SJCRH30 (cell line): ENCODE data around the gene JTB. TPM values are rescaled to one million over a fixed set of nuclear protein-coding genes. Genes with fewer than 3 reads are reported as not detected.
A peak's percentile ranks its signal among the peaks of the same experiment; 100 is the strongest.
"Not testable (repeated sequence)": the region's sequence is repeated elsewhere in the genome, so short reads cannot be mapped to it uniquely, and the experiment has no call there.

Source experiments
- DNase-seq, 2 experiments: peaks; one replicate each; pipeline ENCODE4 v3.0.0-alpha.2; 2015 to 2020
- H3K27ac ChIP-seq: fragments of 250-450 bp; sonication (Bioruptor Pico); 2 replicates; pipeline ENCODE4 v1.5.1; 2020; ENCODE audit warnings: mild to moderate bottlenecking, moderate library complexity
- H3K27me3 ChIP-seq: fragments of 250-450 bp; sonication (Bioruptor Pico); 2 replicates; pipeline ENCODE4 v1.5.1; 2020; ENCODE audit warnings: mild to moderate bottlenecking, moderate library complexity
- H3K36me3 ChIP-seq: fragments of 250-450 bp; sonication (Bioruptor Pico); 2 replicates; pipeline ENCODE4 v1.5.1; 2020; ENCODE audit warnings: mild to moderate bottlenecking, moderate library complexity
- H3K4me1 ChIP-seq: fragments of 250-450 bp; sonication (Bioruptor Pico); 2 replicates; pipeline ENCODE4 v1.5.1; 2020; ENCODE audit warnings: mild to moderate bottlenecking, moderate library complexity
- H3K4me3 ChIP-seq: fragments of 250-450 bp; sonication (Bioruptor Pico); 2 replicates; pipeline ENCODE4 v1.5.1; 2020; ENCODE audit warnings: mild to moderate bottlenecking, moderate library complexity
- H3K9me3 ChIP-seq: fragments of 250-450 bp; sonication (Bioruptor Pico); replicated peaks from 2 replicates; pipeline ENCODE4 v1.5.1; 2020; ENCODE audit warnings: mild to moderate bottlenecking, moderate library complexity
- total RNA-seq: library from RNA; depleted of rRNA; stranded (reverse); fragments of >200 nt; shearing (Covaris generic); gene quantifications from 2 replicates; pipeline ENCODE4 v1.2.3, GENCODE V29; 2014; rRNA removed

JTB gene
- total RNA-seq: 96.8 and 97.9 TPM in 2 replicates

GRCh38 chr1:153977250-153978240 is at the start of gene JTB:
Gene JTB (minus strand): TSS chr1:153977674. CDS start chr1:153977252, 422 bp downstream.
- H3K4me1 ChIP-seq: 0 out of 2 replicates have a peak, but pooled peaks cover 5% of the 10 kb centered on the region
- peak within 1 kb of the TSS; percentile 97 for H3K4me3 ChIP-seq
- peaks cover 18% of the 10 kb centered on the region for H3K36me3 ChIP-seq
- H3K27ac ChIP-seq: peak within 1 kb of the TSS; percentile 80
- no peaks in the 10 kb centered on the region for H3K9me3 ChIP-seq
- peak; percentile 81 to 85 for DNase-seq
- no peaks in the 10 kb centered on the region for H3K27me3 ChIP-seq

GRCh38 chr1:154019940-154020339 is 42.5 kb upstream of the JTB start:
- DNase-seq: no peak
- Histone ChIP-seq H3K4me3 (no peak overlapping the region), H3K36me3 (no peaks in the 10 kb centered on the region), H3K4me1 (no peaks in the 10 kb centered on the region), H3K9me3 (no peaks in the 10 kb centered on the region), H3K27ac (no peak overlapping the region), H3K27me3 (no peaks in the 10 kb centered on the region)

GRCh38 chr1:154019269-154019668 is 41.8 kb upstream of the JTB start:
- Histone ChIP-seq H3K36me3 (no peaks in the 10 kb centered on the region), H3K9me3 (no peaks in the 10 kb centered on the region), H3K27ac (no peak overlapping the region), H3K27me3 (no peaks in the 10 kb centered on the region), H3K4me1 (no peaks in the 10 kb centered on the region), H3K4me3 (no peak overlapping the region)
- DNase-seq: no peak

- Histone ChIP-seq H3K9me3 (no peaks in the 10 kb centered on the region), H3K4me3 (no peak overlapping the region), H3K27ac (no peak overlapping the region), H3K4me1 (no peaks in the 10 kb centered on the region), H3K36me3 (no peaks in the 10 kb centered on the region), H3K27me3 (no peaks in the 10 kb centered on the region)
- DNase-seq: no peak
Observed at GRCh38 chr1:154014154-154014907, 36.9 kb upstream of the JTB start.

- H3K27me3 ChIP-seq, H3K4me1 ChIP-seq: not testable (repeated sequence)
Observed at GRCh38 chr1:154012543-154012942, 35.1 kb upstream of the JTB start.

GRCh38 chr1:154012129-154012528 is 34.7 kb upstream of the JTB start:
- Histone ChIP-seq H3K36me3 (no peaks in the 10 kb centered on the region), H3K27ac (no peak overlapping the region), H3K4me1 (no peaks in the 10 kb centered on the region), H3K9me3 (no peaks in the 10 kb centered on the region), H3K27me3 (no peaks in the 10 kb centered on the region), H3K4me3 (no peak overlapping the region)
- no peak for DNase-seq

More at GRCh38 chr1:154012543-154012942, 35.1 kb upstream of the JTB start:
- H3K27ac ChIP-seq, H3K4me3 ChIP-seq, H3K36me3 ChIP-seq, DNase-seq, H3K9me3 ChIP-seq: not testable (repeated sequence)

- Histone ChIP-seq H3K36me3 (no peaks in the 10 kb centered on the region), H3K27ac (no peak overlapping the region), H3K9me3 (no peaks in the 10 kb centered on the region), H3K4me3 (no peak overlapping the region), H3K27me3 (no peaks in the 10 kb centered on the region), H3K4me1 (peaks cover 6% of the 10 kb centered on the region; the same call in 1 of the 2 replicates)
- no peak for DNase-seq
Observed at GRCh38 chr1:154006136-154006535, 28.7 kb upstream of the JTB start.

- DNase-seq: no peak
- Histone ChIP-seq H3K4me3 (no peak overlapping the region), H3K36me3 (0 out of 2 replicates have a peak, but pooled peaks cover under 1% of the 10 kb centered on the region), H3K27me3 (no peaks in the 10 kb centered on the region), H3K4me1 (peaks cover 6% of the 10 kb centered on the region; the same call in 1 of the 2 replicates), H3K27ac (no peak overlapping the region), H3K9me3 (no peaks in the 10 kb centered on the region)
Observed at GRCh38 chr1:154000420-154000819, 22.9 kb upstream of the JTB start.

- H3K4me1 ChIP-seq, DNase-seq, H3K4me3 ChIP-seq, H3K27me3 ChIP-seq, H3K27ac ChIP-seq, H3K9me3 ChIP-seq: not testable (repeated sequence)
- peaks cover 31% of the 10 kb centered on the region for H3K36me3 ChIP-seq
Observed at GRCh38 chr1:153996882-153997281, 19.4 kb upstream of the JTB start.

GRCh38 chr1:153995640-153996039 is 18.2 kb upstream of the JTB start:
- no peak for DNase-seq
- Histone ChIP-seq H3K27ac (no peak overlapping the region), H3K4me3 (no peak overlapping the region), H3K4me1 (no peaks in the 10 kb centered on the region), H3K9me3 (no peaks in the 10 kb centered on the region), H3K27me3 (no peaks in the 10 kb centered on the region), H3K36me3 (peaks cover 40% of the 10 kb centered on the region)

- Histone ChIP-seq H3K4me3 (no peak overlapping the region), H3K27me3 (no peaks in the 10 kb centered on the region), H3K4me1 (no peaks in the 10 kb centered on the region), H3K9me3 (no peaks in the 10 kb centered on the region), H3K36me3 (peaks cover 40% of the 10 kb centered on the region), H3K27ac (no peak overlapping the region)
- no peak for DNase-seq
Observed at GRCh38 chr1:153995202-153995601, 17.7 kb upstream of the JTB start.

- Histone ChIP-seq H3K36me3 (peaks cover 40% of the 10 kb centered on the region), H3K9me3 (no peaks in the 10 kb centered on the region), H3K27ac (no peak overlapping the region), H3K4me3 (peak overlapping the region; percentile 79), H3K27me3 (no peaks in the 10 kb centered on the region), H3K4me1 (no peaks in the 10 kb centered on the region)
- no peak for DNase-seq
Observed at GRCh38 chr1:153991806-153992205, 14.3 kb upstream of the JTB start.

- Histone ChIP-seq H3K36me3 (peaks cover 40% of the 10 kb centered on the region), H3K4me1 (no peaks in the 10 kb centered on the region), H3K9me3 (no peaks in the 10 kb centered on the region), H3K27ac (peak overlapping the region; percentile 77), H3K27me3 (no peaks in the 10 kb centered on the region), H3K4me3 (peak overlapping the region; percentile 79)
- no peak for DNase-seq
Observed at GRCh38 chr1:153991151-153991630, 13.7 kb upstream of the JTB start.

GRCh38 chr1:153990468-153991150 is 13.1 kb upstream of the JTB start, which contains the start of gene RPS27:
Gene RPS27 (plus strand): TSS chr1:153990762. CDS start chr1:153990797, 35 bp downstream.
- peak; percentile 96 to 98 for DNase-seq
- Histone ChIP-seq H3K9me3 (no peaks in the 10 kb centered on the region), H3K36me3 (peaks cover 40% of the 10 kb centered on the region), H3K27me3 (no peaks in the 10 kb centered on the region), H3K4me3 (peak within 1 kb of the TSS; percentile 79), H3K27ac (peak within 1 kb of the TSS; percentile 77), H3K4me1 (no peaks in the 10 kb centered on the region)
